Measurements from ENCODE around the gene IL25.
A peak's percentile ranks its signal among the peaks of the same experiment; 100 is the strongest.

Gene IL25

GRCh38 chr14:23358042-23358441, 14.6 kb upstream of the IL25 start:
- DNase-seq: no peak
- no peaks in the 10 kb centered on the region for H3K27me3 ChIP-seq
- TF ChIP-seq CTCF (IDR thresholded peaks at IDR 0.05; ENCODE audit: low read depth, low read length): no peak
- H3K9me3 ChIP-seq: no peaks in the 10 kb centered on the region
- no peak overlapping the region for H3K4me3 ChIP-seq (ENCODE audit: low read depth, low read length)
- H3K4me1 ChIP-seq: no peaks in the 10 kb centered on the region
- H3K36me3 ChIP-seq: no peaks in the 10 kb centered on the region

- no peak overlapping the region for H3K4me3 ChIP-seq (ENCODE audit: low read depth, low read length)
- no peaks in the 10 kb centered on the region for H3K36me3 ChIP-seq
- no peaks in the 10 kb centered on the region for H3K4me1 ChIP-seq
- no peaks in the 10 kb centered on the region for H3K9me3 ChIP-seq
- TF ChIP-seq CTCF (IDR thresholded peaks at IDR 0.05; ENCODE audit: low read depth, low read length): no peak
- H3K27me3 ChIP-seq: no peaks in the 10 kb centered on the region
- DNase-seq: no peak
Measured at GRCh38 chr14:23358553-23359166, 13.9 kb upstream of the IL25 start.

GRCh38 chr14:23359167-23359626, 13.4 kb upstream of the IL25 start:
- no peak for TF ChIP-seq CTCF (IDR thresholded peaks at IDR 0.05; ENCODE audit: low read depth, low read length)
- Histone ChIP-seq H3K4me3 (ENCODE audit: low read depth, low read length) (no peak overlapping the region), H3K9me3 (no peaks in the 10 kb centered on the region), H3K36me3 (no peaks in the 10 kb centered on the region), H3K27me3 (no peaks in the 10 kb centered on the region), H3K4me1 (no peaks in the 10 kb centered on the region)
- no peak for DNase-seq

DNA sequence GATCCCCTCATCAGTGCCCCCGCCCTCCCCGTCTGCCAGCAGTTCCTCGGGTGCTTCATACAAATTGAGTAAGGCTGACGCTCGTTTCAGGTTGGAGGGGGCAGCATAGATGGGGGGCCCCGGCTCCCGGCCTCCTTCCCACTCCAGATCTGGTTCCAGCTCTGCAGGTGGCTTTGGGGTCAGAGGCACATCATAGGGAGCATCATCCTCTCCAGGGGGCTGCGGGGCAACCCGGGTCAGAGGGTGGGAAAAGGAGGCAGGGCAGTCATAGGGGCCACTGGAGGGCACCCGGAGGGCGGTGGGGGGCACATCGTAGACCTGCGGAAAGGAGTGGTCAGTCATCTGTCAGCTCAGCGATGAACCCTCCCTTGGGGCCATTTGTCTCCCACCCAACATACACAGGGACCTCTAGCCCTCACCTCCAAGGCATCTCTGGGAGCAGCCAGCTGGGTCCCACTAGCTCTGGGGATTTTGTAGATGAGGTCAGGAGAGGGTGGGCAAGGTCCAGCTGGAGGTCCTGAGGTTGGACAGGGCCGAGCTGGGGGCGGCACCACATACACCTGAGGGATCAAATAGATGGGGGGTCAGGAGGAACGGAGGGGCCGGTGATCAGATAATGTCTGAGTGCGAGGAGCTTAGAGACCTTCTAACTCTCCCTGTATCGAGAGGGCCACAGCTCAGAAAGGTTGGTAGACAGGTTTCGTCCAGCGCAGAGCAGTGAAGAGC, 12.7 kb upstream of the IL25 start:
- H3K27me3 ChIP-seq: no peaks in the 10 kb centered on the region
- no peaks in the 10 kb centered on the region for H3K36me3 ChIP-seq
- no peak for DNase-seq
- TF ChIP-seq CTCF (IDR thresholded peaks at IDR 0.05; ENCODE audit: low read depth, low read length): no peak
- H3K9me3 ChIP-seq: no peaks in the 10 kb centered on the region
- no peak overlapping the region for H3K4me3 ChIP-seq (ENCODE audit: low read depth, low read length)
- H3K4me1 ChIP-seq: no peaks in the 10 kb centered on the region

GRCh38 chr14:23360496-23360895, 12.1 kb upstream of the IL25 start:
- peak; percentile 15; the same call in 1 of the 2 replicates for TF ChIP-seq CTCF (IDR thresholded peaks at IDR 0.05; ENCODE audit: low read depth, low read length)
- H3K36me3 ChIP-seq: no peaks in the 10 kb centered on the region
- H3K27me3 ChIP-seq: no peaks in the 10 kb centered on the region
- no peak overlapping the region for H3K4me3 ChIP-seq (ENCODE audit: low read depth, low read length)
- DNase-seq: no peak
- H3K9me3 ChIP-seq: no peaks in the 10 kb centered on the region
- H3K4me1 ChIP-seq: no peaks in the 10 kb centered on the region

DNA sequence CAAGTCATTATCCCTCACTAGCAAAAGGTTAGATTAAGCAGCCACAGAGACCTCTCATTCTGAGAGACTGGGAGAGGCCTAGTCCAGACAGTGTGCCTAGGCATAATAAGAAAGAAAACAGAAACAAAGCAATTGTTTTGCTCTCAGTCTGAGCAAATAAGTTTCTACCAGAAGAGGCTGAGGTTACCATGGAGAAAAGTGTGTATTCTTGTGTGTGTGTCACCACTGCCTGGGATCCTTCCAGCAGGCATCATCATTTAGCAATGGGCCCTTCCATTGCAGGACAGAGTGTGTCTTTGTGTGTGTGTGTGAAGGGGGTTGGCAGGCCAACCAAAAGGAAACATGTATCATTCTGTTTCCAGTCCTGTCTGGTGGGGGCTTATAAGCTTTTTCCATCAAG, 11.3 kb upstream of the IL25 start:
- Histone ChIP-seq H3K4me1 (no peaks in the 10 kb centered on the region), H3K36me3 (no peaks in the 10 kb centered on the region), H3K27me3 (no peaks in the 10 kb centered on the region), H3K9me3 (no peaks in the 10 kb centered on the region), H3K4me3 (ENCODE audit: low read depth, low read length) (no peak overlapping the region)
- TF ChIP-seq CTCF (IDR thresholded peaks at IDR 0.05; ENCODE audit: low read depth, low read length): no peak
- no peak for DNase-seq

Data from BE2C (cell line).